ENCODE measurements around the gene GPR173. TPM values are rescaled to one million over a fixed set of nuclear protein-coding genes. Genes with fewer than 3 reads are reported as not detected.

Gene GPR173
- total RNA-seq, 2 experiments from 2014 or later = 5.4 to 8.7 TPM

GRCh38 chrX:53073115-53073586 lies 24.6 kb downstream of the GPR173 start:
- H3K27ac ChIP-seq (ENCODE audit: low read depth, low read length, poor library complexity, severe bottlenecking) = peak overlapping the region; percentile 86
- no peaks in the 10 kb centered on the region for H4K20me1 ChIP-seq (ENCODE audit: insufficient read depth, low read length)
- peak; percentile 28 for DNase-seq (ENCODE audit: low spot score)
- no peaks in the 10 kb centered on the region for H3K79me2 ChIP-seq (ENCODE audit: insufficient read depth, low read depth, low read length)
- CTCF ChIA-PET (ENCODE audit: unreplicated experiment) = no interaction called here
- peak overlapping the region; percentile 79 for H3K4me2 ChIP-seq (ENCODE audit: low read length)
- no peaks in the 10 kb centered on the region for H3K9me3 ChIP-seq (ENCODE audit: low read length)
- H3K4me1 ChIP-seq (ENCODE audit: insufficient read depth, low read length, poor library complexity, severe bottlenecking) = peaks cover 18% of the 10 kb centered on the region
- H2AFZ ChIP-seq (ENCODE audit: low read length) = peak overlapping the region; percentile 76; the same call in 1 of the 2 replicates
- no peaks in the 10 kb centered on the region for H3K9me2 ChIP-seq (ENCODE audit: insufficient read depth, low read length)
- no peak for TF ChIP-seq EZH2phosphoT487 (IDR thresholded peaks at IDR 0.05; ENCODE audit: borderline replicate concordance, low read depth, low read length)
- TF ChIP-seq CTCF (conservative IDR thresholded peaks at IDR 0.05; ENCODE audit: low read length) = no peak
- H3K4me3 ChIP-seq (ENCODE audit: low read depth, low read length, poor library complexity, severe bottlenecking) = peak overlapping the region; percentile 53
- POLR2A ChIA-PET = no interaction called here
- intact Hi-C loops (cut with micrococcal nuclease; ENCODE audit: unreplicated experiment) = no loop called here
- H3K36me3 ChIP-seq (ENCODE audit: insufficient read depth, low read length) = no peaks in the 10 kb centered on the region
- BruUV-seq (replicated peaks) = no TSS peak

- CTCF ChIA-PET (ENCODE audit: unreplicated experiment) = no interaction called here
- H3K36me3 ChIP-seq (ENCODE audit: insufficient read depth, low read length) = no peaks in the 10 kb centered on the region
- H3K4me3 ChIP-seq (ENCODE audit: low read depth, low read length, poor library complexity, severe bottlenecking) = no peak overlapping the region
- no TSS peak for BruUV-seq (replicated peaks)
- no peaks in the 10 kb centered on the region for H3K79me2 ChIP-seq (ENCODE audit: insufficient read depth, low read depth, low read length)
- H3K4me1 ChIP-seq (ENCODE audit: insufficient read depth, low read length, poor library complexity, severe bottlenecking) = peaks cover 18% of the 10 kb centered on the region
- no peaks in the 10 kb centered on the region for H4K20me1 ChIP-seq (ENCODE audit: insufficient read depth, low read length)
- DNase-seq (ENCODE audit: low spot score) = no peak
- no peak overlapping the region for H2AFZ ChIP-seq (ENCODE audit: low read length)
- intact Hi-C loops (cut with micrococcal nuclease; ENCODE audit: unreplicated experiment) = no loop called here
- no peaks in the 10 kb centered on the region for H3K9me3 ChIP-seq (ENCODE audit: low read length)
- H3K4me2 ChIP-seq (ENCODE audit: low read length) = no peak overlapping the region
- POLR2A ChIA-PET = no interaction called here
- TF ChIP-seq CTCF (conservative IDR thresholded peaks at IDR 0.05; ENCODE audit: low read length) = no peak
- no peak for TF ChIP-seq EZH2phosphoT487 (IDR thresholded peaks at IDR 0.05; ENCODE audit: borderline replicate concordance, low read depth, low read length)
- H3K9me2 ChIP-seq (ENCODE audit: insufficient read depth, low read length) = no peaks in the 10 kb centered on the region
- H3K27ac ChIP-seq (ENCODE audit: low read depth, low read length, poor library complexity, severe bottlenecking) = no peak overlapping the region
Observed at GRCh38 chrX:53075011-53075410, 26.4 kb downstream of the GPR173 start.

DNA sequence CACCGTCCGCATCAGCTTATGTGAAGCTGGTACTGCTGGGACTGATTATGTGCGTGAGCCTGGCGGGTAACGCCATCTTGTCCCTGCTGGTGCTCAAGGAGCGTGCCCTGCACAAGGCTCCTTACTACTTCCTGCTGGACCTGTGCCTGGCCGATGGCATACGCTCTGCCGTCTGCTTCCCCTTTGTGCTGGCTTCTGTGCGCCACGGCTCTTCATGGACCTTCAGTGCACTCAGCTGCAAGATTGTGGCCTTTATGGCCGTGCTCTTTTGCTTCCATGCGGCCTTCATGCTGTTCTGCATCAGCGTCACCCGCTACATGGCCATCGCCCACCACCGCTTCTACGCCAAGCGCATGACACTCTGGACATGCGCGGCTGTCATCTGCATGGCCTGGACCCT lies 28.1 kb downstream of the GPR173 start:
- intact Hi-C loops (cut with micrococcal nuclease; ENCODE audit: unreplicated experiment) = no loop called here
- no peaks in the 10 kb centered on the region for H3K79me2 ChIP-seq (ENCODE audit: insufficient read depth, low read depth, low read length)
- no peak overlapping the region for H3K4me2 ChIP-seq (ENCODE audit: low read length)
- H3K36me3 ChIP-seq (ENCODE audit: insufficient read depth, low read length) = no peaks in the 10 kb centered on the region
- no peak for DNase-seq (ENCODE audit: low spot score)
- no peak overlapping the region for H2AFZ ChIP-seq (ENCODE audit: low read length)
- ChIA-PET CTCF (ENCODE audit: unreplicated experiment) (no interaction called here), POLR2A (no interaction called here)
- no peaks in the 10 kb centered on the region for H3K9me3 ChIP-seq (ENCODE audit: low read length)
- TF ChIP-seq CTCF (conservative IDR thresholded peaks at IDR 0.05; ENCODE audit: low read length) = no peak
- H3K4me3 ChIP-seq (ENCODE audit: low read depth, low read length, poor library complexity, severe bottlenecking) = no peak overlapping the region
- no peaks in the 10 kb centered on the region for H3K9me2 ChIP-seq (ENCODE audit: insufficient read depth, low read length)
- H4K20me1 ChIP-seq (ENCODE audit: insufficient read depth, low read length) = no peaks in the 10 kb centered on the region
- H3K4me1 ChIP-seq (ENCODE audit: insufficient read depth, low read length, poor library complexity, severe bottlenecking) = peaks cover 23% of the 10 kb centered on the region
- no TSS peak for BruUV-seq (replicated peaks)
- no peak overlapping the region for H3K27ac ChIP-seq (ENCODE audit: low read depth, low read length, poor library complexity, severe bottlenecking)

Data from OCI-LY7 (cell line).